Measurements from ENCODE around the gene MAST3. TPM values are rescaled to one million over a fixed set of nuclear protein-coding genes. Genes with fewer than 3 reads are reported as not detected.
A peak's percentile ranks its signal among the peaks of the same experiment; 100 is the strongest.

MAST3 gene
- total and polyA plus RNA-seq, 2 of the 13 experiments (the other 11 are each of a cell fraction or from before 2014, with no cell fraction given) = 4.1 to 4.6 TPM

DNA sequence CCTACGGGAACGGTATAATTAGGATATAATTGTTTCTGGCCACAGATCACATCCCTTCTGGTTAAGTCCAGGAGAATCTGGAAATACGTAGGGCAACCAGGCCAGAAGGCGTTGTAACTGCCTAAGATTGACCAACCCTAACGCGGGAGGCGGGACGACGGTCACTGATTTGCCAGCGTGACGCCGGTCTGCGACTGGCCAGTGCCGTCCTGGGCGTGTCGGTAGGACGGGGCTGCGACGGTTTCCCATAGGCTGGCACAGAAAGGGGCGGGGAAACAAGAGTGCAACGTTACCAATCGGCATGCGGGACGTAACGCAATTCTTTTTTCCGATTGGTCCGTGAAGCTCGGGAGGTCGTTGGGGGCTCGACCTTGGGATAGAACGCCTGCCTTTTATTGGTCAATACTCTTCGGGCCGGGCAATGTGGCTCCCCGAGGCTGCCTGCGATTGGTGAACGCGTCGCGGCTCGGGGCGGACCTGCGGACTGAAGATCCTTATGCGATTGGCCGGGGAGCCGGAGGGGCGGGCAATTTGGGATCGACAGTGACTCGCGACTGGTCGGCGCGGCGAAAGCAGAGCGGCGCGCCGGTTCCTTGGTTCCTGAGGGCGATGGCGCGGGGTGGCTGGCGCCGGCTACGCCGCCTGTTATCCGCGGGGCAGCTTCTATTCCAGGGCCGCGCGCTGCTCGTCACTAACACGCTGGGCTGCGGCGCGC lies 95.3 kb downstream of the MAST3 start, which contains the start of gene MPV17L2 (continued):
- TF ChIP-seq CHD4 (IDR thresholded peaks at IDR 0.05; ENCODE audit: borderline replicate concordance, low read length) = no peak
- TF ChIP-seq GABPA (IDR thresholded peaks at IDR 0.05; ENCODE audit: low read depth, low read length) = no peak
- TF ChIP-seq GABPA (CRISPR knock-in tag; IDR thresholded peaks at IDR 0.05; ENCODE audit: low read depth) = peak; percentile 27; the same call in 1 of the 2 replicates
- TF ChIP-seq ZNF781 (CRISPR knock-in tag; IDR thresholded peaks at IDR 0.05; ENCODE audit: borderline replicate concordance, not compliant biosample characterization) = no peak
- TF ChIP-seq, protein P1, sequence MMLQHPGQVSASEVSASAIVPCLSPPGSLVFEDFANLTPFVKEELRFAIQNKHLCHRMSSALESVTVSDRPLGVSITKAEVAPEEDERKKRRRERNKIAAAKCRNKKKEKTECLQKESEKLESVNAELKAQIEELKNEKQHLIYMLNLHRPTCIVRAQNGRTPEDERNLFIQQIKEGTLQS (CRISPR knock-in tag; IDR thresholded peaks at IDR 0.05) = no peak
- peak; percentile 84; the same call in 1 of the 2 replicates for TF ChIP-seq ZNF772 (CRISPR knock-in tag; IDR thresholded peaks at IDR 0.05)
- TF ChIP-seq, protein P2, sequence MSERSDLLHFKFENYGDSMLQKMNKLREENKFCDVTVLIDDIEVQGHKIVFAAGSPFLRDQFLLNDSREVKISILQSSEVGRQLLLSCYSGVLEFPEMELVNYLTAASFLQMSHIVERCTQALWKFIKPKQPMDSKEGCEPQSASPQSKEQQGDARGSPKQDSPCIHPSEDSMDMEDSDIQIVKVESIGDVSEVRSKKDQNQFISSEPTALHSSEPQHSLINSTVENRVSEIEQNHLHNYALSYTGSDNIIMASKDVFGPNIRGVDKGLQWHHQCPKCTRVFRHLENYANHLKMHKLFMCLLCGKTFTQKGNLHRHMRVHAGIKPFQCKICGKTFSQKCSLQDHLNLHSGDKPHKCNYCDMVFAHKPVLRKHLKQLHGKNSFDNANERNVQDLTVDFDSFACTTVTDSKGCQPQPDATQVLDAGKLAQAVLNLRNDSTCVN (CRISPR knock-in tag; IDR thresholded peaks at IDR 0.05; ENCODE audit: borderline replicate concordance) = no peak
- TF ChIP-seq, protein P3, sequence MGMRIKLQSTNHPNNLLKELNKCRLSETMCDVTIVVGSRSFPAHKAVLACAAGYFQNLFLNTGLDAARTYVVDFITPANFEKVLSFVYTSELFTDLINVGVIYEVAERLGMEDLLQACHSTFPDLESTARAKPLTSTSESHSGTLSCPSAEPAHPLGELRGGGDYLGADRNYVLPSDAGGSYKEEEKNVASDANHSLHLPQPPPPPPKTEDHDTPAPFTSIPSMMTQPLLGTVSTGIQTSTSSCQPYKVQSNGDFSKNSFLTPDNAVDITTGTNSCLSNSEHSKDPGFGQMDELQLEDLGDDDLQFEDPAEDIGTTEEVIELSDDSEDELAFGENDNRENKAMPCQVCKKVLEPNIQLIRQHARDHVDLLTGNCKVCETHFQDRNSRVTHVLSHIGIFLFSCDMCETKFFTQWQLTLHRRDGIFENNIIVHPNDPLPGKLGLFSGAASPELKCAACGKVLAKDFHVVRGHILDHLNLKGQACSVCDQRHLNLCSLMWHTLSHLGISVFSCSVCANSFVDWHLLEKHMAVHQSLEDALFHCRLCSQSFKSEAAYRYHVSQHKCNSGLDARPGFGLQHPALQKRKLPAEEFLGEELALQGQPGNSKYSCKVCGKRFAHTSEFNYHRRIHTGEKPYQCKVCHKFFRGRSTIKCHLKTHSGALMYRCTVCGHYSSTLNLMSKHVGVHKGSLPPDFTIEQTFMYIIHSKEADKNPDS (CRISPR knock-in tag; IDR thresholded peaks at IDR 0.05) = no peak
- TF ChIP-seq MIER2 (CRISPR knock-in tag; IDR thresholded peaks at IDR 0.05) = no peak
- TF ChIP-seq, protein P4, sequence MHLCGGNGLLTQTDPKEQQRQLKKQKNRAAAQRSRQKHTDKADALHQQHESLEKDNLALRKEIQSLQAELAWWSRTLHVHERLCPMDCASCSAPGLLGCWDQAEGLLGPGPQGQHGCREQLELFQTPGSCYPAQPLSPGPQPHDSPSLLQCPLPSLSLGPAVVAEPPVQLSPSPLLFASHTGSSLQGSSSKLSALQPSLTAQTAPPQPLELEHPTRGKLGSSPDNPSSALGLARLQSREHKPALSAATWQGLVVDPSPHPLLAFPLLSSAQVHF (CRISPR knock-in tag; IDR thresholded peaks at IDR 0.05) = no peak
- no peak for TF ChIP-seq MTF1 (CRISPR knock-in tag; IDR thresholded peaks at IDR 0.05)
- no peak for TF ChIP-seq JDP2 (CRISPR knock-in tag; IDR thresholded peaks at IDR 0.05; ENCODE audit: borderline replicate concordance)
- TF ChIP-seq, protein P5, sequence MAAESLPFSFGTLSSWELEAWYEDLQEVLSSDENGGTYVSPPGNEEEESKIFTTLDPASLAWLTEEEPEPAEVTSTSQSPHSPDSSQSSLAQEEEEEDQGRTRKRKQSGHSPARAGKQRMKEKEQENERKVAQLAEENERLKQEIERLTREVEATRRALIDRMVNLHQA (CRISPR knock-in tag; IDR thresholded peaks at IDR 0.05) = no peak
- TF ChIP-seq, protein P6, sequence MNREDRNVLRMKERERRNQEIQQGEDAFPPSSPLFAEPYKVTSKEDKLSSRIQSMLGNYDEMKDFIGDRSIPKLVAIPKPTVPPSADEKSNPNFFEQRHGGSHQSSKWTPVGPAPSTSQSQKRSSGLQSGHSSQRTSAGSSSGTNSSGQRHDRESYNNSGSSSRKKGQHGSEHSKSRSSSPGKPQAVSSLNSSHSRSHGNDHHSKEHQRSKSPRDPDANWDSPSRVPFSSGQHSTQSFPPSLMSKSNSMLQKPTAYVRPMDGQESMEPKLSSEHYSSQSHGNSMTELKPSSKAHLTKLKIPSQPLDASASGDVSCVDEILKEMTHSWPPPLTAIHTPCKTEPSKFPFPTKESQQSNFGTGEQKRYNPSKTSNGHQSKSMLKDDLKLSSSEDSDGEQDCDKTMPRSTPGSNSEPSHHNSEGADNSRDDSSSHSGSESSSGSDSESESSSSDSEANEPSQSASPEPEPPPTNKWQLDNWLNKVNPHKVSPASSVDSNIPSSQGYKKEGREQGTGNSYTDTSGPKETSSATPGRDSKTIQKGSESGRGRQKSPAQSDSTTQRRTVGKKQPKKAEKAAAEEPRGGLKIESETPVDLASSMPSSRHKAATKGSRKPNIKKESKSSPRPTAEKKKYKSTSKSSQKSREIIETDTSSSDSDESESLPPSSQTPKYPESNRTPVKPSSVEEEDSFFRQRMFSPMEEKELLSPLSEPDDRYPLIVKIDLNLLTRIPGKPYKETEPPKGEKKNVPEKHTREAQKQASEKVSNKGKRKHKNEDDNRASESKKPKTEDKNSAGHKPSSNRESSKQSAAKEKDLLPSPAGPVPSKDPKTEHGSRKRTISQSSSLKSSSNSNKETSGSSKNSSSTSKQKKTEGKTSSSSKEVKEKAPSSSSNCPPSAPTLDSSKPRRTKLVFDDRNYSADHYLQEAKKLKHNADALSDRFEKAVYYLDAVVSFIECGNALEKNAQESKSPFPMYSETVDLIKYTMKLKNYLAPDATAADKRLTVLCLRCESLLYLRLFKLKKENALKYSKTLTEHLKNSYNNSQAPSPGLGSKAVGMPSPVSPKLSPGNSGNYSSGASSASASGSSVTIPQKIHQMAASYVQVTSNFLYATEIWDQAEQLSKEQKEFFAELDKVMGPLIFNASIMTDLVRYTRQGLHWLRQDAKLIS (CRISPR knock-in tag; IDR thresholded peaks at IDR 0.05) = no peak
- TF ChIP-seq XRCC5 (optimal IDR thresholded peaks at IDR 0.05; ENCODE audit: low read length) = no peak
- TF ChIP-seq MLLT10 (CRISPR knock-in tag; IDR thresholded peaks at IDR 0.05) = no peak
- TF ChIP-seq TARDBP (CRISPR knock-in tag; IDR thresholded peaks at IDR 0.05) = no peak
- 0 out of 2 replicates have a peak, but pooled peaks have one; percentile 54 for TF ChIP-seq ZNF136 (CRISPR knock-in tag; IDR thresholded peaks at IDR 0.05; ENCODE audit: low read depth)
- no peak for TF ChIP-seq KDM1A (CRISPR knock-in tag; IDR thresholded peaks at IDR 0.05)
- TF ChIP-seq GFI1 (CRISPR knock-in tag; IDR thresholded peaks at IDR 0.05; ENCODE audit: borderline replicate concordance) = no peak

All from HepG2 (cell line).